ENCODE data around the gene MCEE. TPM values are rescaled to one million over a fixed set of nuclear protein-coding genes. Genes with fewer than 3 reads are reported as not detected.
"Not testable (repeated sequence)": the region's sequence is repeated elsewhere in the genome, so short reads cannot be mapped to it uniquely, and the experiment has no call there.

Gene MCEE
- 10.4 TPM for polyA plus RNA-seq (2013, experiment 1 of 4)
- 7.7 TPM for polyA plus RNA-seq (2013, experiment 2 of 4)
- 9.4 TPM for polyA plus RNA-seq (2013, experiment 3 of 4)
- 11.0 TPM for polyA plus RNA-seq (2013, experiment 4 of 4)

DNA sequence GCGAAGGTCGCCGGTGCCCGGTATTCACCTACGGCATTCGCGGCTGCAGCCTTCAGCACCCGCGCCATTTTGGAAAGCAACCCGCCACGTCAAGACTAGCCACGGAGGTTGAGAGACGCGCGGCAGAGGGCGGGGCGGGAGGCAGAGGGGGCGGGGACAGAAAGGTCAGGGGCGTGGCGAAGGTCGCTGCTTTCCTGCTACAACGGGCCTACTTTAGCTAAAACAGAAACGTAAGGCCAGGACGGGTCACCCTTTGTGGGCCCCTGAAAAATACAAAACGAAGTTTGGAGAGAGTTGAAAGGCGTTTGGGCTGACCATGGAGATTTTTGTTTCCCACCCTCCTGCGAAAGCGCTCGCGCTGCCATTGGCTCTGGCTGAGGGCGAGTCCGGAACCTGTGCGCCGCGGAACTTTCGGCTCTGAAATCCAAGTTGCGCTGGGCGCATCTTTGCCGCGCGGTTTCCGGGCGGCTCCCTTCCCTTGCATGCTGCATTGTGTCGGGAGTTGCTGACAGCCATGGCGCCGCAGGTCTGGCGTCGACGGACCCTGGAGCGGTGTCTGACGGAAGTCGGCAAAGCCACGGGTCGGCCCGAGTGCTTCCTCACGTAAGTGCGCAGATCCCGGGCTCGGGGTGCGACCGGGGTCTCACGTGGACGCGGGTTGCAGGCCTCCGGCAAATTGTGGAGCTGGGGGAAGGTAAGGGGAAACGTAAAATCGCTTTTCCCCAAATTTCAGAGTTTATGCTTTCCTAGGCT, at the start of gene MCEE, which contains the start of gene MPHOSPH10:
MCEE (minus strand) TSS at position 78 of the 753 bp plus-strand sequence; CDS start at position 68, 10 bp downstream.
MPHOSPH10 (plus strand) TSS at position 483 of the 753 bp plus-strand sequence; CDS start at position 515, 32 bp downstream.
- WGBS, 2 experiments: 0 to 1% methylated on average over 67 of the region's 67 CpGs
- Histone ChIP-seq H3K4me1 (ENCODE audit: control insufficient read depth, insufficient read depth, low read length) (no peaks in the 10 kb centered on the region), H3K27ac (ENCODE audit: insufficient read depth, low read depth, low read length, poor library complexity, severe bottlenecking) (peak within 1 kb of the TSS; percentile 70), H3K9me3 (ENCODE audit: control insufficient read depth, low read length) (no peaks in the 10 kb centered on the region), H3K27me3 (ENCODE audit: control insufficient read depth, insufficient read depth, low read length, poor library complexity, severe bottlenecking) (no peaks in the 10 kb centered on the region), H3K4me3 (ENCODE audit: insufficient read depth, low read depth, low read length) (peak within 1 kb of the TSS; percentile 81), H3K36me3 (ENCODE audit: control insufficient read depth, insufficient read depth, low read length) (peaks cover 9% of the 10 kb centered on the region)

GRCh38 chr2:71178836-71179235, 48.8 kb upstream of the MCEE start:
- H3K4me1 ChIP-seq (ENCODE audit: control insufficient read depth, insufficient read depth, low read length); H3K9me3 ChIP-seq (ENCODE audit: control insufficient read depth, low read length); H3K27me3 ChIP-seq (ENCODE audit: control insufficient read depth, insufficient read depth, low read length, poor library complexity, severe bottlenecking); H3K36me3 ChIP-seq (ENCODE audit: control insufficient read depth, insufficient read depth, low read length); H3K4me3 ChIP-seq (ENCODE audit: insufficient read depth, low read depth, low read length); H3K27ac ChIP-seq (ENCODE audit: insufficient read depth, low read depth, low read length, poor library complexity, severe bottlenecking): not testable (repeated sequence)
- WGBS, 2 experiments: 89 to 91% methylated on average over 8 of the region's 8 CpGs

DNA sequence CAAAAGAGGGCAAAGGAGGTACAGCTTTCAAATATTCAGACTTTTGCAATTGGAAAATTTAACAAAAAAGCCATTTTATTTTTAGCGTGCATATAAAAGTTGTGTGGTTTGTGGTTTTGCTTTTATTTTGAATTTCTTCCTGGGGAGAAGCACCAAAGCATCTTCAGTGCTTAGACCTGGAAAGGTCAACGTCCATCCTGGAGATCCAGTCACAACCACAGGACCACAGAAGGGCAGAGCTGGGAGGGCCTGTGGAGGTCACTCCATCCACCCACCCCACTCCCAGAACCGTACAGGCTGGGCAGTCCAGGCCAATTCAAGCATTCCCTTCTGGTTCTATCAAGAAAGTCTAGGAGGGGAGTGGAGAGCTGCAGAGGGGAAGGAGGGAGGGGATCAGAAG, 44.2 kb upstream of the MCEE start:
- Histone ChIP-seq H3K4me1 (ENCODE audit: control insufficient read depth, insufficient read depth, low read length) (no peaks in the 10 kb centered on the region), H3K27ac (ENCODE audit: insufficient read depth, low read depth, low read length, poor library complexity, severe bottlenecking) (no peak overlapping the region), H3K27me3 (ENCODE audit: control insufficient read depth, insufficient read depth, low read length, poor library complexity, severe bottlenecking) (no peaks in the 10 kb centered on the region), H3K9me3 (ENCODE audit: control insufficient read depth, low read length) (no peaks in the 10 kb centered on the region), H3K36me3 (ENCODE audit: control insufficient read depth, insufficient read depth, low read length) (no peaks in the 10 kb centered on the region), H3K4me3 (ENCODE audit: insufficient read depth, low read depth, low read length) (no peak overlapping the region)
- WGBS, 2 experiments: 87 to 95% methylated on average over 2 to 3 of the region's 3 CpGs

DNA sequence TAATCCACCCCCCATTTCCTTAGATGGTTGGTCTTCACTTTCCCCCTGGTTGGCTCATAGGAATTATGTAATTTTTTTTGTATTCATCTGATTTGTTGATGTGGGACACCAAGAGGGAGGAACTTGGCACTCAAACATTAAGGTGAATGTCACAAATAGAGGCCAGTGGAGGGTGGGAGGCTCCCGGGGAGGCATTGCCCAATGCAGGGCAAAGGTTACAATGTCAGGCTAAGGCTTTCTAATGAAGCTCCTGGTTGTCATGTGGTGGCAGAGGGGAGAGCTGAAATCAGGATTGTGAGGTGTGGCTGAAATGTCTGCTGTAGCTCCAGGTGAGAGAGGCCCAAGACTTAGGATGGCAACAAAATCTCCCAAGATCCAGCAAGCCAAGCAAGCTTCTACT, 43.1 kb upstream of the MCEE start:
- Histone ChIP-seq H3K27me3 (ENCODE audit: control insufficient read depth, insufficient read depth, low read length, poor library complexity, severe bottlenecking) (no peaks in the 10 kb centered on the region), H3K4me3 (ENCODE audit: insufficient read depth, low read depth, low read length) (no peak overlapping the region), H3K36me3 (ENCODE audit: control insufficient read depth, insufficient read depth, low read length) (no peaks in the 10 kb centered on the region), H3K27ac (ENCODE audit: insufficient read depth, low read depth, low read length, poor library complexity, severe bottlenecking) (no peak overlapping the region), H3K4me1 (ENCODE audit: control insufficient read depth, insufficient read depth, low read length) (no peaks in the 10 kb centered on the region), H3K9me3 (ENCODE audit: control insufficient read depth, low read length) (no peaks in the 10 kb centered on the region)
- 84 to 92% methylated on average over 1 of the region's 1 CpG for WGBS, 2 experiments

DNA sequence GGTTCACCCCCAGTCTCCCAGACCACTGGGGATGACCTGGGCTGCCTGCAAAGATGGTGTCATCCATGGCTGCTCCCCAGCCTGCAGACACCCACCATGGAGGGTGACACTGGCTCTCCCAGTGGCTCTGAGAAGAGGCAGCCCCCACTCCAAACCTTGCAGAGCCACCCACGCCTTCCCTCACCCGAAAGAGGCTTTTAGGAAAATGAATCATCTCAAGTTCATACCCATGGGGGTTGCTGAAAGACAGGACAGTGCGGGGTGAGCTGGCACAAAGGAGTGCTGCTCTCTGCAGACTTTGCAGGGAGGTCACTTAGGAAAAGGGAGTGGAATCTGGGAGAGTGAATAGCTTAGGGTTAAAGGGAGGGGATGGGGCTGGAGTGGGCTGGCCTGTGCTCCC, 36.8 kb upstream of the MCEE start:
- Histone ChIP-seq H3K9me3 (ENCODE audit: control insufficient read depth, low read length) (no peaks in the 10 kb centered on the region), H3K36me3 (ENCODE audit: control insufficient read depth, insufficient read depth, low read length) (no peaks in the 10 kb centered on the region), H3K27ac (ENCODE audit: insufficient read depth, low read depth, low read length, poor library complexity, severe bottlenecking) (no peak overlapping the region), H3K4me3 (ENCODE audit: insufficient read depth, low read depth, low read length) (no peak overlapping the region), H3K4me1 (ENCODE audit: control insufficient read depth, insufficient read depth, low read length) (no peaks in the 10 kb centered on the region), H3K27me3 (ENCODE audit: control insufficient read depth, insufficient read depth, low read length, poor library complexity, severe bottlenecking) (no peaks in the 10 kb centered on the region)
- 81 to 83% methylated on average over 3 of the region's 3 CpGs for WGBS, 2 experiments

DNA sequence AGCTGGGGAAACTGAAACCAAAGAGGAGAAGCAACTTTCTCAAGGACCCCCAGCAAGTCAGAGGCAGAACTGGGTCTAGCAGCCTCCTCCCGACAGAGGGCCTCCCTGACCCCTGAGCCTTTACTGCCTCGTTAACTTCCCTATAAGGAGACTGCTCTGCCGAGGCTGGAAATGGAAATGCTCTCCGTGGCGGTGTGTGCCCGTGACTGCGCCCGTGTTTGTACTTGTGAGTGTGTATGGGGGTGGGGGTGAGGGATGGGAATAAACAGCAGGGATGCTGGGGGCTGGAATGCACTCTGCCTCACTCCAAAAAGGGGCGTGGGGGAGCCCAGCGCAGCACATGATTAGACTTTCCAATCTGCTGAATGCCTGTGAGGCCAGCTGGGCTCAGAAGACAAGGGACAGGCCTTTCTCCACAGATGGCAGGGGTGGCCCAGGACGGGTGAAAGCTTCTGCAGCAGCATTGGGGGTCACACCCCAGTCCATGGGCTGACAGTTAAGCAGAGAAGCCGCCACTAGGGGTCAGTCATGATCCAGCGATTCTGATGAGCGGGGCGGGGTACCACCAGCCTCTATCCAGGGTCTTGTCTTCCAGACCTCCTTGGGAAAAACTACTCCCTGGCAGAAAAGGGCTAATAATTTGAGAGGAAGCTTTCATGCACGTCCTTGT, 27.2 kb upstream of the MCEE start:
- Histone ChIP-seq H3K4me3 (ENCODE audit: insufficient read depth, low read depth, low read length) (no peak overlapping the region), H3K27me3 (ENCODE audit: control insufficient read depth, insufficient read depth, low read length, poor library complexity, severe bottlenecking) (no peaks in the 10 kb centered on the region), H3K27ac (ENCODE audit: insufficient read depth, low read depth, low read length, poor library complexity, severe bottlenecking) (no peak overlapping the region), H3K9me3 (ENCODE audit: control insufficient read depth, low read length) (no peaks in the 10 kb centered on the region), H3K4me1 (ENCODE audit: control insufficient read depth, insufficient read depth, low read length) (peaks cover 9% of the 10 kb centered on the region), H3K36me3 (ENCODE audit: control insufficient read depth, insufficient read depth, low read length) (no peaks in the 10 kb centered on the region)
- WGBS, 2 experiments: 27 to 28% methylated on average over 16 of the region's 16 CpGs

- H3K4me3 ChIP-seq (ENCODE audit: insufficient read depth, low read depth, low read length): no peak overlapping the region
- 76 to 82% methylated on average over 6 of the region's 6 CpGs for WGBS, 2 experiments
Measured at GRCh38 chr2:71156573-71156972, 26.5 kb upstream of the MCEE start.

DNA sequence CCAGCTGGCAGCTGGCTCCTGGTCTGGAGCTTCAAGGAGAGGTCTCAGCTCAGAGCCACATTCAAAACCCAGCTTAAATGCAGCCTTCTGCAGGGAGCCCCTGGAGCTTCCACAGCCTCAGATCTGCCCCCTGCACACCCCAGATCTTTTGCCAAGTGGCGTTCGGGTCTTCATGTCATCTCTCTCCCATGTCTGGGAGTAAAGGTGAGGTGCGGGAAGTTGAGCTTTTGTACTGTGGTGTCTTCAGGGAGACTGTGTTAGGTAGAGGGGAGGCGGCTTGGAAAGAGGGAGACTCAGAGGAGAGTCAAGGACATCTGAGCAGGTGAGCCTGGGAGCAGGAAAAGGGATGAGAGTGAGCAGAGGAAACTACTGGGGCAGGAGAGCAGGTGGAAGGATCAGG, 25.8 kb upstream of the MCEE start:
- Histone ChIP-seq H3K9me3 (ENCODE audit: control insufficient read depth, low read length) (no peaks in the 10 kb centered on the region), H3K4me3 (ENCODE audit: insufficient read depth, low read depth, low read length) (no peak overlapping the region), H3K27me3 (ENCODE audit: control insufficient read depth, insufficient read depth, low read length, poor library complexity, severe bottlenecking) (no peaks in the 10 kb centered on the region), H3K27ac (ENCODE audit: insufficient read depth, low read depth, low read length, poor library complexity, severe bottlenecking) (no peak overlapping the region), H3K36me3 (ENCODE audit: control insufficient read depth, insufficient read depth, low read length) (no peaks in the 10 kb centered on the region), H3K4me1 (ENCODE audit: control insufficient read depth, insufficient read depth, low read length) (peaks cover 9% of the 10 kb centered on the region)
- 92% methylated on average over 4 of the region's 4 CpGs for WGBS, 2 experiments

More at GRCh38 chr2:71156573-71156972, 26.5 kb upstream of the MCEE start:
- no peaks in the 10 kb centered on the region for H3K9me3 ChIP-seq (ENCODE audit: control insufficient read depth, low read length)
- H3K27me3 ChIP-seq (ENCODE audit: control insufficient read depth, insufficient read depth, low read length, poor library complexity, severe bottlenecking): no peaks in the 10 kb centered on the region
- peaks cover 9% of the 10 kb centered on the region for H3K4me1 ChIP-seq (ENCODE audit: control insufficient read depth, insufficient read depth, low read length)
- no peaks in the 10 kb centered on the region for H3K36me3 ChIP-seq (ENCODE audit: control insufficient read depth, insufficient read depth, low read length)
- H3K27ac ChIP-seq (ENCODE audit: insufficient read depth, low read depth, low read length, poor library complexity, severe bottlenecking): no peak overlapping the region

- peaks cover 5% of the 10 kb centered on the region for H3K36me3 ChIP-seq (ENCODE audit: control insufficient read depth, insufficient read depth, low read length)
- H3K27ac ChIP-seq (ENCODE audit: insufficient read depth, low read depth, low read length, poor library complexity, severe bottlenecking): no peak overlapping the region
- H3K9me3 ChIP-seq (ENCODE audit: control insufficient read depth, low read length): no peaks in the 10 kb centered on the region
- no peaks in the 10 kb centered on the region for H3K27me3 ChIP-seq (ENCODE audit: control insufficient read depth, insufficient read depth, low read length, poor library complexity, severe bottlenecking)
- H3K4me1 ChIP-seq (ENCODE audit: control insufficient read depth, insufficient read depth, low read length): peaks cover 9% of the 10 kb centered on the region
- WGBS, 2 experiments: 64 to 66% methylated on average over 6 of the region's 6 CpGs
- no peak overlapping the region for H3K4me3 ChIP-seq (ENCODE audit: insufficient read depth, low read depth, low read length)
Measured at GRCh38 chr2:71154798-71155197, 24.8 kb upstream of the MCEE start.

DNA sequence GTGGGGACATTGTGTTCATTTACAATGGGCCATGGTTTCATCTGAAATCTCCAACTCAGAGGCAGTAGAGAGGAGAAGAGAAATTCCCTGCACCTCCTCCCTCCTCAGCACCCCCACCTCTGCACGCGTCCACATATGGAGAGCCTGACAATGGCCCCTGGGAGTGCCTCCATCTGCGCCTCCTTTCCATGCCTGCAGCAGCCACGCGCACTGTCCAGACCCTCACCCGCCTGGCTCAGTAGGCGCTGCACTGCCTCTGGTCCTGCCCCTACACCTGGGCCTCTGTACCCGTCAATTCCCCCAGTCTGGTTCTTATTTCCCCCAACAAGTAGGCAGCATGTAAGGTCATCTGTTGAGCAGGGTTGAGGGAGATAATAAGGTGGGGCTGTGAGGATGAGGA, 24.2 kb upstream of the MCEE start:
- Histone ChIP-seq H3K4me3 (ENCODE audit: insufficient read depth, low read depth, low read length) (no peak overlapping the region), H3K4me1 (ENCODE audit: control insufficient read depth, insufficient read depth, low read length) (peaks cover 9% of the 10 kb centered on the region), H3K27me3 (ENCODE audit: control insufficient read depth, insufficient read depth, low read length, poor library complexity, severe bottlenecking) (no peaks in the 10 kb centered on the region), H3K36me3 (ENCODE audit: control insufficient read depth, insufficient read depth, low read length) (peaks cover 10% of the 10 kb centered on the region), H3K27ac (ENCODE audit: insufficient read depth, low read depth, low read length, poor library complexity, severe bottlenecking) (no peak overlapping the region), H3K9me3 (ENCODE audit: control insufficient read depth, low read length) (no peaks in the 10 kb centered on the region)
- WGBS, 2 experiments: 75 to 79% methylated on average over 7 to 8 of the region's 8 CpGs

Data from ectodermal cell (in vitro differentiated cells).